GM10266 (cell line): ENCODE results near the gene TRMU.

Experiments
- DNase-seq: peaks from one replicate; pipeline ENCODE4 v3.0.0; 2012; ENCODE audit errors: extremely low spot score
- CTCF ChIP-seq: IDR thresholded peaks from 2 replicates; pipeline ENCODE4 v1.5.1; 2012; ENCODE audit warnings: mild to moderate bottlenecking, low read depth; ENCODE audit not compliant: control insufficient read depth, insufficient read depth; ENCODE audit errors: missing control alignments

TRMU gene

DNA sequence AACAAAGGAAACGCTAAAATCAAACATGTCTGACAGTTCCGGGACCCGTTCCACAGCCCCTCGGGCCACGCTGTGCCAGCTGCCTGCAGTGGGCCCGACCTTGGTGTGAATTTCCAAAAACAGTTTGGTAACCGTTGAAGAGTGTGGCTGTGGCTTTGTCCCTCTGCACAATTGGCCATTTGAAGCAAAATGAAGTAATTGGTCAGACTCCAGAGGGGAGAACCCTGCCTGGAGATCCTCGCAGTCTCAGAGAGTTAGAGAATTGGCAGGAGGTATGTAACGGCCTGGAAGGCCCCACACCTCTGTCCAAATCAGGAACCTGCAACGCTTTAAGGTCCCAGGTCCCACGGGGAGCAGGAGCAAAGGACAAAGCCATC, 26.3 kb downstream of the TRMU start:
- TF ChIP-seq CTCF, result no peak

DNA sequence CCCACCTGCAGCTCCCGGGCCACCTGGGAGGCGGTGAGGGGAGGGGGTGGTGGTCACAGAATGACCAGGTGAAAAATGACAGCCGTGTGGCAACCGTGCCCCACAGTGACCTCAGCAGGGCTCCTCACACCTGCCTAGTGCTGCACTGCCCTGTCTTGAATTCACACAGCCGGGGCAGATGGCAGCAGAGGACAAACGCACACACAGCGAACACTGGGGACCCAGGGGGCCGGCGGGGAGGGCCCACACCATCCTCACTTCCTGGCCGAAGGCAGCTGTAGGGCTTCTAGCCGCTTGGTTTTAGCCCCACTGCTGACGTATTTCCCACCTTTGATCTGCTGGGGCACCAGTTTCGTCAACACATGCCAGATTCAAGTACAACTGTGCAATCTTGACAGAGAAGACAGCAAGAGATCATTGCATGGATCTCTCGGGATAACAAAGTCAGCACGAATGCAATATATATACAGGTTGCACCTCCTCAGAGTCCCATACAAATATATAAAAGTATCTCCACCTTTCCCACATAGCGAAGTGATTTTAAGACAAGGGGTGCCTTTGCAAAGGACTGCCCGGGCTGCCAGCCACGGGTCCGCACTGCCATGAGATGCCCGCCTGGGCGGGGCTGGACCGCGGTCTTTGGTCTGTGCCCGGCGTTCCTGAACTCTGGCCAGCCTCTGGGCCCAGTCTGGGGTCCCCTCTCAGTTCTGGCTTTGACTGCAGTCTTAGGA, 26.9 kb downstream of the TRMU start:
- DNase-seq, result no peak
- no peak for TF ChIP-seq CTCF

More for the DNA sequence above, 26.3 kb downstream of the TRMU start:
- DNase-seq, result no peak

DNA sequence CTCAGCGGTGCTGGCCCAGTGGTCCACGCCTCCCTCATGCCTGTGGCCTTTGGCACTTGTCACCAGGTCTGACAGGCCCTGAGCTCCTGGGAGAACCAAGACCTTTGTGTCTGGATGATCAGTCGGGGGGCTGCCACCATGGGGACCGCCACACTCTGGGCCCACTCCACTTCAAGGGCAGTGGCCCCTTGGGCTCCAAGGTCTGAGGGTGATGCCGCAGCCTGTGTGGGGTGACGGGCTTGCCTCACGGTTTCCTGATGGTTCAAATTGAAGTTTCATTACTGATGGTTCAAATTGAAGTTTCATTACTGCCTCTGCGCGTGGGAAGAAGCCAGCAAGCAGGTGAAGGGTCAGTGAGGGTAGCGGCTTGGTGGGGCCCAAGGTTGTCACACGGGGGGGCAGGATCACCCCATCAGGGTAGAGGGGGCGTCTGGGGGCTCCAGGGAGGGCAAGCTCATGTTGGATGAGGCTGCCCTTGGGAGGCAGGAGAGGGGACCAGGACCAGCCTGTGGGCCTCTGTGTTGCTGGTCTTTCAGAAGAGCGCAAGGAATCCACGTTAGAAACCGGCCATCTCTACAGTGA, 27.5 kb downstream of the TRMU start:
- DNase-seq, result no peak
- no peak for TF ChIP-seq CTCF

DNA sequence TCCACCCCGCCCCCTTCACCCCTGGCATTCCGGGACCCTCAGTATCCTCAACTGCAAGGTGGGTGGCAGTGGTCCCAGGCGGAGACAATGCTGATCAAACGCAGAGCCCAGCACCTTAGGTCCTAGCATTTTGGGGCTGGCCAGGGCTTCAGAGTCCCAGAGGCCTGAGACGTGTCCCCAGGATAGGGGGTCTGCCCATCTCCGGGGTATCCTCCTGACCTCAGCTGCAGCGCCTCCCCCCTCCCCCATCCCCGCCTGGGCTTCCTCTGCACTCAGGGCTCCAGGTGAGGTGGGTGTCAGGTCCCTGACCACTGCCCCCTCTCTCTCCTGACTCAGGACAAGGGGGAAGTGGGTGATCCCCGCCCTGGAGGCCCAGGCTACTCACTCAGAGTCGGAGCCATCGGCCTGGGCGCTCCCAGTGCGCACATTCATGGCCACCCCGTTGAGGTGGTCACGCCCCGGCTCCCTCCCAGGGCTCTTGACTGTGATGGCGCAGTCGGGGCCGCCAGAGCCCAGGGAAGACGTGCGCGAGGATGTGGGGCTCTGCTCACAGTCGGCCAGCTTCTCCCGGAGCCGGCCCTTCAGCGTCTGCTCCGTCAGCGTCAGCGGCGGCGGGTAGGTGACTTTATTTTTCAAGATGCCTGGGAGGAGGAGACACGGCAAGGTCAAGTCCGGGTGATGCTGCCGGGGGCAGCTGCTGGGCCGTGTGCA, 28.3 kb downstream of the TRMU start:
- DNase-seq, result no peak
- no peak for TF ChIP-seq CTCF

DNA sequence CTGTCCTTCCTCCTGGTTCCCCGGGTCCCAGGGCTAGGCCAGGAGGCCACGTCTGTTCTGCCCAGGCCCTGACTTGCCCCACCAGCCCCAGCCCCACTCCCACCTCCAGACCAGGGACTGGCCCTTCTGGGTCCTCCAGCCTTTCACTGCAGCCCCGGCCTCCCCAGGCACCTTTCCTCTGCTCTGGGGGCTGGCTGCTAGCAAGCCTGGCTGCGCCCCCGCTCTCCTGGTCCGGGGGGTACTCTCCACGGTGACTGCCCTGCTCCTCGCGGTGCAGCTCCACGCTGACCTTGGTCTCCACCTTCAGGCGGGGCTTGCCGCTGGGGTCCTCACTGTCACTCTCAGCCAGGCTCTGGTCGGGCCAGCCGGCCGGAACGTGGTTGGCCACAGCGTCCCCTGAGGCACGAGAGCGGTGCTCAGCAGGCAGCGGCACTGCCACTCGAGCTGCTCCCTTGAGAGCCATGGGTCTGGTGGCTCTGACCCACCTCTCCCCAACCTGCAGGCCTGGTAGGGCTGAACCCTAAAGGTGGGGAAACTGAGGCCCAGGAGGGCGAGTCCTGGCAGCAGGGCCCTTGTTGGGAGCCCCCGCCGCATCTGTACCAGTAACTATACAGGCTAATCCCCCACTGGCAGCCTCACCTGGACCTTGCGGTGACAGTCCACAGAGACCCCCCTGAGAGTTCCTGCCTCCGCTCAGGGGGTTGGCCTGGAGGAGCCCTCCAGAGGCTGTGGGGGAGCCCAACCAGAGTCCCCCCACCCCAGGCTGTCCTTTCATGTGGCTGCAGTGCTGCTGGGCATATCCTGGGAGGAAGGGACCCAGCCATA, 29.0 kb downstream of the TRMU start:
- no peak for TF ChIP-seq CTCF
- DNase-seq, result no peak

- no peak for TF ChIP-seq CTCF
- no peak for DNase-seq
Measured at GRCh38 chr22:46365166-46365624, 29.7 kb downstream of the TRMU start.
